Measurements from ENCODE around the gene NCKAP5. TPM values are rescaled to one million over a fixed set of nuclear protein-coding genes. Genes with fewer than 3 reads are reported as not detected.

NCKAP5 gene
- total RNA-seq, 1 donor from 2014 or later, result 33.3 TPM

DNA sequence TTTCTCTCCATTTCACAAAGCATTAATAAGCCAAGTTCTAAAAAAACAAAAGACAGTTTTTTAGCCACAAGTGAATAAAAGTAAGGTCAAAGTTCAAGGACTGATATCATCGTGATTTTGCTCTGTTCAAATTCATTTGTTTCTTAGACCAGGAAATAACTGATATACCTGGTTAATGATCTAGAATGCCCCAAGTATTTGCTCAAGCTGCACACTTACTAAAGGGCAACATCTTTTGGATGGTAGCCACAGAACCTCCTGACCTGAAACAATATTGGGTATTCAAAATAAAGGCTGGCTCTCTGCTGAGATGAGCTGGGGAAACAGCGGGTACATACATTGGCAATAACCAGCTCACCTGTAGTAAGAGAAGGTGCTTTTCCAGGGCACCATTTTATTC is 583.5 kb downstream of the NCKAP5 start:
- DNase-seq, result no peak

DNA sequence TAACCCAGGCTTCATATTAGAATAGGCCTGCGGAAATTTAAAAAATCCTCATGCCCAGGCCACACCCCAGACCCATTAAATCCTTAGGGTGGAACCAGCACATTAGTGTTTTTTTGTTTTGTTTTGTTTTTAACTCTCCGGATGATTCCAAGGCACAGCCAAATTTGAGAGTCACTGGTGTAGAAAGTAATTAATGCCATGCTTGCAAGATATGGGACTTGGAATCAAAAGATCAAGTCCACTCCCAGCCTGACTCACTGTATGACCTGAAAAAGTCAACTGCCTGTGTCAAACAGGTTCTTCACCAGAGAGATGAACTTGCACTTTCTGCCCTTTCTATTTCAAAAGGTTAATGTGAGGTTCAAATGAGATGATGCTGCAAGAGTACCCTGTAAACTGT is 588.0 kb downstream of the NCKAP5 start:
- DNase-seq, result no peak

DNA sequence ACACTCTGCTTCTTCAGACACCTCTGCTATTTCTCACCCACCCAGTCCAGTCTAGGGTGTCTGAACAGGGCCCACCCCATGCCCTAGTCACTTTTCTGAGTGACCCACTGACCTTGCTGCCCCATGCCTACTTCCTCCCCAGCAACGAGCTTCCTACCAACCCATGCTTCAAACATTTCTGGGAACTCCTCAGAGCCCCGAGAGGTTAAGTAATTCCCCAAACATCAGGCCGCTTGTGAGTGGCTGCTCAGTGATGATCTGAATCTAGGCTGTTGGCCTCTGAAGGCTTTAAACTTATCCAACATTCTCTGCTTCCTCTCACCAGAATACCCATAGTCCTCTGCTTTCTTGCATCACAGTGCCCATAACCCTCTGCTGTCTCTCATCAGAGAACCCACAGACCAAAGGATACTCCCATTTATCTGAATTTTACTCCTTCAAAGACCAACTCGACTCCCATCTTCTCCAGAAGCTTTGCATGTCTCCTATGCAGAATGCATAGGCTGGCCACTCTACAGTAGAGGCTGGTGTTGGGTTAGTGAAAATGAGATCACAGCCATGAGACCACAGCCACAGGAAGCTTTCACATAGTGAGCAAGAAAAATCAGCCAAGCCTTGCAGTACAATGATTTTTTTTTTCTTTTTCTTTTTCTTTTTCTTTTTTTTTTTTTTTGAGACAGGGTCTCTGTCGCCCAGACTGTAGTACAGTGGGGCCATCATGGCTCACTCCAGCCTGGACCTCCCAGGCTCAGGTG is 588.7 kb downstream of the NCKAP5 start:
- DNase-seq, result no peak

DNA sequence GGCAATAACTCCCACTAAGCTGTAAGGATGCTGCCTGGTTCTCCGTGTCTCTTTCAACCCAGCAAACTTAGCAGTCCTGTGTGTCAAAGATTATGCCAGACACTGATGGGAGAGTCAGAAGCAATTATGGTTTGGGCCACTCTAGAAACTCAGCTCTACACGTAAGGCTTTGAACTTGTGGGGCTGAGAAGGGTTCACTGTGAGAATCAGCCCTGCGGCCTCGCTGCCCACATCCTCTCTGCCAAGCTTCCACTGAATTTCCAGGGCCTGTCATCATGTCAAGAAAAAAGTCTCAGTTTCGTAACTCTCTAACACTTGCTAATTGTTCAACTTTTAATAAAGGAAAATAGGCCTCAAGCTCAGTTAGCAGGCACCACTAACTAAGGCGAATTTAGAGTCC is 589.4 kb downstream of the NCKAP5 start:
- DNase-seq, result no peak

DNA sequence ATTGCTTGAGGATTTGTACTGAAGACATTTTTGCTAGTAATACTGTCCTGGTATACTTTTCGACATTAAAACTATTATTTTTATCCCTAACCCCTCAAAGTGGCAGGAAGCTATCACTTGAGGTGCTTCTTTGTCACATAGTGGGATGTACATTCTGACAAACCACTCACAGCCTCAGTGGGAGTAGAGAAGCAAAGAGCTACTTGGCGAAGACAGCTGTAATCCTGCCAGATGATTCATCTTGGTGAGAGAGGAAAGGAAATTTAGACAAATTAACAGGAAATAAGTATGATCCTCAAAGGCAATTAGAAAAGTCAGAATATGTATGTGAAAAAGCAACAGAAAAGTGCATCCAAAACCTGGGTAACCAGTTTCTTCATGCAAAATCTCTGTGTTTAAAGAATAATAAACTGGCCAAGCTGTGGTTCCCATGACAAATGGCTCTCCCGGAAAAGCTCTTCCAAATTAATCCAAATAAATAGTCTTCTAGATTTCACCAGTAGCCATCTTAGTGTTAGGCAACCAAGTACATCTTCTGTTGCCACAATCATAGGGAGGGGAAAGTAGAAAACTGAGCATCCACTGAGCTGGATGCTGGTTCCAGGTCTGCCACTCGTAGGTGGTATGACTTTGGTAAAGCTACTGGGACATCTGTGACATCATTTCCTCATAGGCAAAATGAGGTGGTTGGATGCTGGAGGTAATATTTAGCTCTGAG is 590.3 kb downstream of the NCKAP5 start:
- no peak for DNase-seq

DNA sequence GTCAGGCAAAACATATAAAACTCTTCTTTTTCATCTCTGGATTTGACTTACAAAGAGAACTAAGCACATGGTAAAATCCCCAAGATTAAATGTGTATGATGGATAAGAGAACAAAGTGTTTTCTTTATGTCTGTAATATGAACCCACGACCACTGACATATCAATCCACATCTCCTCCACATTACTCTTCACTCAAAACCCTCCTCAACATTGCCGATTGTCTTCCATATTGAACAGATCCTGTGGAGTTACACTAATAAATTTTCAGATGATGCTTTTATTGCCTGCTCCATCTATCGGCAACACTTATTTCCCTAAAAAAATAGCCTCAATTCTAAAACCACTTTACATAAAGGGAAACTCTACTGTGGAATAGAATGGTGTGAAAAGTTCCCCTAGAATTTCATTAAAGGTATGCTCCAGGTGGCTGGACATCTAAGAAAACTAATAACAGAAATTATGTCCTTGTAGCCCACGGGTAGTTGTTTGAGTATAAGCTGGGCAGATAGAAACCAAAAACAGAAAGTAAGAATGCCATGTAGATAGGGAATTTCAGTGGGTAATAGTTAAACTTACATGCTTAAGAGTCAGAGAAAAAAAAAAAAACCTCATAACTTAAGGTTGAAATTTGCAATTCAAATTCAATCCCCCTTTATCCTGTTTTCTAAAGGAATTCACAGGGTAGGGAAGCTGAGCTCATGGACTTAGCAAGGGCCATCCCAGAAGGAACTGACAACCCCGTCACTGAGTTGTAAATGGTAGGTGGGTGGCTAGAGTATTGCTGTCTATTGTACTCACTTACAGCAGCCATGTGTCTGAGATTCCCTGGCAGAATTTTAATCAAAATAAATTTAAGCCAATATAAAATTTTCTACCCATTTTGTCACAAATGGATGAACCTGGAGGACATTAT is 592.8 kb downstream of the NCKAP5 start:
- DNase-seq, result no peak

DNA sequence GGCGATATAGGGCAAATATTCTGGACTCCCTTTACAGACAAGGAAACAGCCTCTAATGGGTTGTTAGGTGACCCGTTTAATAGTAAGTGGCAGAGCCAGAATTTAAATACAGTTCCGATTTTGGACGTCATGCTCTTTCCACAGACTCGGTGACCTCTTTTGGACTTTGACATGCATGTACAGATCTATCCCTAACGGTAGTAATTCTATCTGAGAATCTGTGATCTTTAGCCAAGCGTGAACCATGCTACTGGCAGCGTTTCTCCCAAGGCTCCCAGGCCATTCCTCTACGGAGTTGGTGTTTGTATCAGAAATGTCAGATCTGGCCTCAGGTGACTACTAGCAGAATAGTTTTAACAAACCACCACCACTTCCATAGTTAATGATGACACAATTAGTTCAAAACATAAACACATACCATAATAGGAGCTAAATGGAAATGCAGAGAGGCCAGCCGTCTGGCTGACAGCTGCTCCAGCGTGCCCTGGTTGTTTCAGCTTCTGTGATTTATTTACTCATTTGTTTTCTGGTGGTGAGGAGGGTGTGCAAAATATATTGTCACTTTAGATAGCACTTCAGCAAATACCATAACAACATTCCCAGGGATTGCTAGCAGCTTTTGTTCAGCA is 593.7 kb downstream of the NCKAP5 start:
- DNase-seq, result peak; percentile 51

DNA sequence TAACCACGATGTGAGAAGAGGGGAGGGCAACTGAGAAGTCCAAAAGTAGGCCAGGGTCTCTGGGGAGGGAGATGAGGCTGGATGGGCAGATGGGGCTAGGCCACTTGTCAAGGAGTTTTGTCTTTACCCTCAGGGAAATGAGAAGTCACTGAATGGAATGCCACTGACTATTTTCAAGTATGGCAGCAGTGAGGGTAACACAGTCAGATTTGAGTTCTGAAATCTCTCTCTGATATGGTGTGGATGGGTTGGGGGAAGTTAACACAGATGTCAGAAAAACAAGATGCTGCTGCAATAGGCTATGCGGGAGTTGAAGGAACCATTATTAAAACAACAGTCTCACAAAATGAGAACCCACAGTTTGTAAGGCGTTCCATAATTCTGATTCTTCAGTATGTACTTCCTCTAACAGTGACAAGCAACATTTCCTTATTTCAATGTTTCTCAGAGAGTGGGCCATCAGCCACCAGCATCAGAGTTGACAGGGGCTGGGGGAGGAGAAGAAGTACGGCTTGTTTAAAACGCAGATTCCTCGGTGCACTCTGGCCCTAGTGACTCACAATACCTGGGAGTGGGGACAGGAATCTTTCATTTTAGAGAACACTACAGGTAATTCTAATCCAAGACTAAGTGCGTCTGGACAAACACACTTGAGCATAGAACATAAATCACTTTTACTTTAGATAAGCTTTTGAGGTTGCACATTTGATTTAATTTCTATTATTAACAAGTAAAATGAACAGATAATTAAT is 596.8 kb downstream of the NCKAP5 start:
- no peak for DNase-seq

DNA sequence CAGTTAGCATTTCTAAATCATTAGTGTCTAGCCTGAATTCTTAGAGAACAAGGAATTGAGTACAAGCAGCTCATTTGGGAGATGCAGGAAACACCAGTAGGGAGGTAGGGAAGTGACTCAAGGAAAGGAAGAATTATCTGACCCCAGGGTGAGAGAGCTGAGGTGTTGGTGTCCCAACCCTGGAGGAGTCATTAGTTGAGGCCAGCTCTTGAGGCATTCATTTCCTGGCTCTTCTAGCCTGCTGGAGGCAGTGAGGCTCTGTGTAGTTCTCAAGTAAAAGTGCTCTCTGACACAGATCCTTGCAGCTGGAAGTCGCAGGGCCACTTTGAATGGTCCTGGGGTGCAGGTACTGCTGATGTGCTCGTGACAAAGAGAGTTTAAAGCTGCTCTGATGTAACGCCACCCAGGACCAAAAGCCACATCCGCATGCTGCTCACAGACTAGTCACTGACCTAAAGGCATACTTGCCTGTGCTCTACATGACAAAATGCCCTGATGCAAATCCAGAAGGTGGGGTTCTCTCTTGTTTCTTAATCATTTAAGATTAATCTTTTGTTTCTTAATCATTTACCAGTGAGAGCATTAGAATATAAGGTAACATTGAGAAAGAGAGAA is 598.8 kb downstream of the NCKAP5 start:
- DNase-seq, result no peak

DNA sequence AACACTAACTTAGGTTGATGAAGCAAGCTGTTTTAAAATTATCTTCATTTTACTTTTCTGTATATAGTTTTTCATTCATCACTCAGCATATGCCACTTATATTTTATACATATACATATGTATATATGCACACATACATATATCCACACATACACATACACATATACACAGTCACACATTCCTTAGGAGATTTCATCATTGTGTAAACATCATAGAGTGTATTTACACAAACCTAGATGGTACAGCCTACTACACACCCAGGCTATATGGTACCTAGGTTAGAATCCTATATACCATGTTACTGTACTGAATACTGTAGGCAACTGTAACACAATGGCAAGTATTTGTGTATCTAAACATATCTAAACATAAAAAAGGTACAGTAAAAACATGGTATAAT is 602.8 kb downstream of the NCKAP5 start:
- no peak for DNase-seq

DNA sequence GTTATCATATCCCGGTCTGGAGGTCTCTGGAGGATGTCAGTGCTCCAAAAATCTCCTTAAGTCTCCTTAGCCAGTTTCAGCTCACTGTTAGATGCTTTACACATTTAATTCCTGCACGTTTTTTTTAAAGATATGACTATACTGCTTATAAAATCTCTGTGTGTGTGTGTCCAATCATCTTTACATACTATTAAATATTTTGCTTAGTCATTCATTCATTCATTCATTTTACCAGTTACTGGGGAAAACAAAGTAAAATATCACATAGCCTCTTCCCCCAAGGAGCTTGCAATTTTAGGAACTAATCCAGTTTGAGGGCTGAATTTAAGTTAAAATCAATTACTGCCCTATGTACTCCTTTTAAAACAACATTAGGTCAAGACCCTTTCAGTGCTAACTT is 605.1 kb downstream of the NCKAP5 start:
- no peak for DNase-seq

DNA sequence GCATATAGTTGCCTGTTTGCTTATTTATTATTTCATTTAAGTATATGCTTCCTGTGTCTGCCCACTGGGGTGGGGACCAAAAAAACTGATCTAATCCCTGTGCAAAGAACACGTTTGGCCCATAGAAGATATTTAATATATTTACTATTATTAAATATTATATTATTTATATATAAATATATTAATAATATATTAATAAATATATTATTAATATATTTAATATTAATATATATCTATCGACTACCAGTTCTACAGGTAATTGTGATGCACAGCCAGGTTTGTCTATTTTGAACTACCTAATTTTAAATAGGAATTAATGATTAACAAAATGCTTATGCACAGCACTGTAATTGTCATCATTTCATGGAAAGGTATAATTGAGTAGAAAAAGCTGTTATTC is 609.4 kb downstream of the NCKAP5 start:
- DNase-seq, result no peak

DNA sequence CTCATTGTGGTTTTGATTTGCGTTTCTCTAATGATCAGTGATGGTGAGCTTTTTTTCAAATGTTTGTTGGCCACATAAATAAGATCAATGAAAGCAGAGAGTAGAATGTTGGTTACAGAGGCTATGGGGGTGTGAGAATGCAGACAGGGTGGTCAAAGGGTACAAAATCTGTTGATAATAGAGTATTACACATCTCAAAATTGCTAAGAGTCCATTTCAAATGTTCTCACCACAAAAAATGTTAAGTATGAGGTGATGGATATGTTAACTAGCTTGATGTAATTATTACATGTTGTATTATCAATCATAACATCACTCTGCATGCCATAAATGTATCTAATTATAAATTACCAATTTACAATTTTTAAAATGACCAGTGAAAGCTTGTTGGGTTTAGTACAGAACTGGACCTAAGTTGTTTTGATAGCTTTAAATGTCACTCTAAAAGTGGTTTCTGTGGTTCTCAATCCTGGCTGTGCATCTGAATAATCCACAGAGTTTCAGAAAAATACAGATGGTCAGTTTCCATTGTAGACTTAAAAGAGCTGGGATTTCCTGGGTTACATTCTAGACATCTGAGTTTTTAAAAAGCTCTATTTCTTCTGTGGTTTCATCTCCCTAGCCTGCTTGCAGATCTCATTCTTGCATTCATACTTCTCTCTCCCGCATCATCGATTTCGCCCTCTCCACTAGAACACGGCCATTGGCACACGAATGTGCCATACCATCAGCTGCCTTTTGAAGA is 612.2 kb downstream of the NCKAP5 start:
- no peak for DNase-seq

DNA sequence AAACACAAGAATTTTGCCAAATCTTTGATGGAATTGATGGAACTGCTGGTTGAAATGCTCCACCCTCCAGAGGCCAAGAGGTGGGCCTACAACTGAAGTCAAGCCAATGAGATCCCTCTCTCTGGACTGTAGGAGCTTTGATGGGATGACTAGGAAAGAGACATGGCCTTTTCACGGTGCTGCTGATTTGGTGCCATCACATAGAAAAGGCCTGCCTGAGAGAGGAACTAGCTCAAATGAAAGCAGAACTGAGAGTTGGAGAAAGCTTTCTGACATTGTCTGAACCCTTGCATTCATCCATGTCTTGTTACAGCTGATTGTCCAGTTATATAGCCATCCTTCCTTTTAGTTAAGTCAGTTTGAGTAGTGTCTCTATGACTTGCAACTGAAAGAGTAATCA is 614.5 kb downstream of the NCKAP5 start:
- DNase-seq, result no peak

DNA sequence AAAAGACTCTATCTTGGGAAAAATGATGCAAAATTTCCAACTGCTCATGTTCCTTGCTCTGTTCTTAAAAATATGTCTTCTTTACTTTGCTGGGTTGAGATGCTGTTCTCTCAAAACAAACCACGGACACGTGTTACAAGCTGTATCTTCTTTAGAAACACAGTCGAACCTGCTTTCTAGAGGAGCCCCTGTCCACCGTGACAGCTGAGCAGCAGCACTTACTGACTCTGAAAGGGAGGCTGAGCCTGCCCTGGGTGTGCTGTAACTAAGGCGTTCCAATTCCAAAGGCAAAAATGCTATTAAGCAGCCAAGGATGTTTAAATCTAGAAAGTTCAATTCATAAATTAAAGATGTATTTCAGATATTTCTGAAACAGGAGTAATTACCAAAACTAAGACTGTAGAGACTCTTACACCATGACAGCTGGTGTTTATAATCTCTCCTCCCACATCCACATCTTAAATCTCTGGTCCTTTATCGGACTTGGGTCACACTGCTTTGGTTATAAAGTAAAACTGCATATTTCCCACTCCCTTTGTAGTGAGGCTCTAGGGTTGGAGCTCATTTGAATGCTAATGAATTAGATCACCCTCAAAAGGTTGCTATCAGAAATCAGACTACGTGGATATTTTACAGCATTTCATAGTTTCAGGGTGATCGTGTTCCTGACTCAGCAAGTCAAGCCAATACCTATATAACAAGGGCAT is 617.1 kb downstream of the NCKAP5 start:
- no peak for DNase-seq

DNA sequence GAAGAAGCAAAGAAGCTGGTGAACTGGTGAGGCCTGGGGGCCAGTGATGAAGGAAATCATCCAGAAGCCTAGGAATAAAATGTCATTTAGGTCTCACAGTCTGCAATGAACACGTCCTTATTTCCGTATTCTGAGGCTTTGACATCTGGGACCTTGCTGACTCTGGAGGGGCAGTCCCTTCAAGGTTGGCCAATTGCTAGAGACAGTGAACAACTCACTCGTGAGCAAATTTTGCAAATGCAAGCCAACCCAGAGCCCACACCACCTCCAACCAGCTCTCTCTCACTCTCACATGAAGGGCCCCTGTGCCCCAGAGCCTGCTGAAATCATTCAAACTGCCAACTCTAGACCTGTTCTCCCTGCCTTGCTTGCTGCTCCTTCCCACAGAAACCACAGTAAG is 619.2 kb downstream of the NCKAP5 start:
- DNase-seq, result no peak

DNA sequence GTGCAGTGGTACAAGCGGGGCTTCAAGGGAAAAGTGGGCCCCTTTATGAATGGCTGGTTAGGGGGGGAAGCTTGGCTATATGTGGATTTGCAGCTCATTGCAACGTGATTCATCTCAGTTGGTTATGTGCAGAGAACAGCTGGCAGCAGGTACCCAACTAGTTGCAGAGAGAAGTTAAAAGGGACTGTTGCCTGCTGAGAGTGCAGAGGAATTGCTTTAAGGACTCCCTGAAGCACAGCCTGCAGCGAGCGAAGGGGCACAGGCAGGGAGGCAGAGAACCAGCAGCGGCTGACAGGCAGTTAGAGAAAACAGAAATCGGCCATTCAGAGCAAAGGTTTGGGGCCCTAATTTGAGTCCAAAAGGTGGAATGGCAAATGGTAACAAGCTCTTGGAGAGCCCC is 620.1 kb downstream of the NCKAP5 start:
- no peak for DNase-seq

DNA sequence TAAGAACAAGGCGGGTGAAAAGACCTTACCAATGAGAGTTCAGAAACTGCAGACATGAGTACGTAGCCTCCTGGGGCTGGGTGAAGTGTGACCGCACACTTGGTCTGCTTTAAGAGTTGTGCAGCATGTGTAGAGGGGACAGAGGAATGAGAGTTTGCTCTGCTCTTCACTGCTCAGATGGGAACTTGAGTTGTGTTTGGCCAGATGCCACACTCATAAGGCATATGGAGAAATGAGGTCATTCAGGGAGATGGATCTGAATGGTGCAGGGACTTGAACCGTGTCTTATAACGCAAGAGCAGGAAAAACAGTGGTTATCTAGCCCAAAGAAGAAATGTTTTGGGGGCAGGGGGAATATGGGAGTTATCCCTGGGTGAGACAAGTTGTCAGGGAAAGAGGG is 624.4 kb downstream of the NCKAP5 start:
- DNase-seq, result peak; percentile 58

DNA sequence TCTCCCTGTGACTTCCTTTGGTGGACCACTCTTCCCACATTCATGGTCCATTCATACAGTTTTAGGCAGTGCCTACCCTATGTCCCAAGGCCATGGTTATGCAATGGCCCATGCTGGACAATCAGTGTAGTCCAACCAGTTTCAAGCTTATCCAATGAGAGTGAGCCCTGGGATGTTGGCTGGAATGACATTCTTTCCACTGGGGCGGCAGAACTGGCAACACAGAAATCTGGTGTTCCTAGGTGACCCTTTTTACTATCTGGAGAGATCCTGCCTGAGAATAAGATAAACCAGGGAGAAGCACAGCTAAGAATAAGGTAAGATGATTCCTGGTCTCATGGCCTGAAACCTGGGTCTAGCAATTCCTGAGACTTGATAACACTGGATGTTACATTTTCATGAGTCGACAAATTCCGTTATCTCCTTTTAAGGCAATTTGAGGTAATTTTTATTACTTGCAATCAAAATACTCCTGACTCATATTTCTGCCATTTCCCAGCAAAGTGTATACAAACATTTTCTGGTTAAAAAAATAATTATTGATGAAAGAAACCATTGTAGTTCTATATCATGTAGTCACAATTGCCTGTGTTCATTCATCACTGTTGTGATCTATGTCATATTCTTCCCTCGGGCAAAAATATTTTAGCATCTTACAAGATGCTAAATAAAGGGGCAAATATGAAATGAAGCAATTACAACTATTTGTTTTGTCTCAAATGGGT is 626.8 kb downstream of the NCKAP5 start:
- no peak for DNase-seq

Data from skin of body (tissue), 2 donors.